HCT116 (cell line): Measurements from ENCODE around the gene DAAM1. TPM values are rescaled to one million over a fixed set of nuclear protein-coding genes. Genes with fewer than 3 reads are reported as not detected.

ENCODE experiments used
- ATAC-seq: fragments of 200-7000 bp; cut with Tn5 transposase; 2 replicates; pipeline ENCODE4 v1.9.1; 2020; ENCODE audit warnings: mild to moderate bottlenecking, moderate library complexity
- BruUV-seq: library from RNA; stranded (reverse); fragments of 400-500 nt; replicated peaks from 2 replicates; lab custom pipeline; 2021; lab: Mats Ljungman, UMichigan
- CTCF ChIA-PET: fragments of 300-600 bp; sonication (Branson Sonifier 250); formaldehyde crosslinking; loops from one replicate; lab custom pipeline; 2021; ENCODE audit warnings: antibody characterized with exemption; lab: Charles Lee
- POLR2A ChIA-PET: fragments of 300-600, 350-600 bp; sonication (Branson Sonifier 250); formaldehyde crosslinking; loops from one replicate; lab custom pipeline; 2021; ENCODE audit warnings: antibody characterized with exemption; lab: Charles Lee
- RAD21 ChIA-PET, 2 experiments: fragments of 300-600 bp; sonication (Branson Sonifier 250); formaldehyde crosslinking; loops; one replicate each; lab custom pipeline; 2023; ENCODE audit warnings: low total read pairs in 2 of 2; ENCODE audit not compliant: uncharacterized antibody in 2 of 2, unreplicated experiment in 2 of 2, low non-redundant PET in 1 of 2; lab: Charles Lee
- DNase-seq: peaks from one replicate; pipeline ENCODE4 v3.0.0-alpha.2; 2010; ENCODE audit warnings: low read depth, low spot score
- H2AFZ ChIP-seq: fragments of 200-600 bp; shearing (Covaris generic), sonication (generic); 2 replicates; pipeline ENCODE4 v1.6.1; 2017; ENCODE audit warnings: low read depth, mixed run types, mixed read lengths, antibody characterized with exemption, low read length; ENCODE audit not compliant: poor library complexity, severe bottlenecking
- H3K27ac ChIP-seq: 2 replicates; pipeline ENCODE4 v1.5.1; 2012; ENCODE audit warnings: low read depth, low read length
- H3K27me3 ChIP-seq: fragments of 200-600 bp; sonication (generic); 2 replicates; pipeline ENCODE4 v1.6.1; 2016; ENCODE audit warnings: mixed run types, low read length, mixed read lengths; ENCODE audit not compliant: insufficient read depth
- H3K36me3 ChIP-seq, 2 experiments: fragments of 200-500 bp in 1 of 2; fragments of 200-600 bp in 1 of 2; sonication (Bioruptor generic) in 1 of 2; sonication (generic) in 1 of 2; 2 replicates each; pipeline versions ENCODE4 v1.5.1 to v1.6.1; 2014 to 2016; ENCODE audit warnings: low read length in 2 of 2, inconsistent platforms in 1 of 2, mixed read lengths in 1 of 2, mixed run types in 1 of 2; ENCODE audit not compliant: insufficient read depth in 2 of 2, control insufficient read depth in 1 of 2
- H3K4me1 ChIP-seq, 2 experiments: fragments of 200-600 bp in 1 of 2; sonication (generic) in 1 of 2; 2 replicates each; pipeline versions ENCODE4 v1.5.1 to v1.6.1; 2012 to 2017; ENCODE audit warnings: low read length in 2 of 2, inconsistent platforms in 1 of 2, mild to moderate bottlenecking in 1 of 2, mixed read lengths in 1 of 2, mixed run types in 1 of 2, moderate library complexity in 1 of 2; ENCODE audit not compliant: insufficient read depth in 2 of 2, control insufficient read depth in 1 of 2
- H3K4me2 ChIP-seq: fragments of 200-600 bp; sonication (generic); 2 replicates; pipeline ENCODE4 v1.6.1; 2017; ENCODE audit warnings: mixed run types, low read length, mixed read lengths
- H3K4me3 ChIP-seq, 2 experiments: fragments of 200-600 bp in 1 of 2; sonication (generic) in 1 of 2; replicated peaks in 1 of 2; 2 replicates each; pipeline ENCODE4 v1.5.1; 2011 to 2016; ENCODE audit warnings: low read length in 2 of 2, control low read depth in 1 of 2, low read depth in 1 of 2, mild to moderate bottlenecking in 1 of 2, mixed read lengths in 1 of 2, mixed run types in 1 of 2
- H3K79me2 ChIP-seq: fragments of 200-600 bp; sonication (generic); 2 replicates; pipeline ENCODE4 v1.6.1; 2017; ENCODE audit warnings: mild to moderate bottlenecking, mixed run types, low read length, moderate library complexity, mixed read lengths; ENCODE audit not compliant: insufficient read depth
- H3K9ac ChIP-seq: fragments of 200-600 bp; sonication (generic); 2 replicates; pipeline ENCODE4 v1.6.1; 2016; ENCODE audit warnings: low read length, mixed read lengths
- H3K9me2 ChIP-seq: fragments of 200-600 bp; sonication (generic), shearing (Covaris generic); 2 replicates; pipeline ENCODE4 v1.6.1; 2017; ENCODE audit warnings: mixed run types, mild to moderate bottlenecking, moderate library complexity; ENCODE audit not compliant: insufficient read depth
- H3K9me3 ChIP-seq, 2 experiments: fragments of 200-500 bp in 1 of 2; fragments of 200-600 bp in 1 of 2; sonication (Bioruptor generic) in 1 of 2; sonication (generic) in 1 of 2; 2 replicates each; pipeline ENCODE4 v1.6.1; 2014 to 2017; ENCODE audit warnings: low read length in 2 of 2, mixed read lengths in 2 of 2, inconsistent platforms in 1 of 2, low read depth in 1 of 2, mild to moderate bottlenecking in 1 of 2, mixed run types in 1 of 2, moderate library complexity in 1 of 2; ENCODE audit not compliant: control insufficient read depth in 1 of 2, insufficient read depth in 1 of 2
- H4K20me1 ChIP-seq: fragments of 200-600 bp; sonication (generic), shearing (Covaris generic); 2 replicates; pipeline ENCODE4 v1.6.1; 2017; ENCODE audit warnings: mixed run types, mild to moderate bottlenecking, moderate library complexity; ENCODE audit not compliant: insufficient read depth
- CBX3 ChIP-seq: IDR thresholded peaks from 2 replicates; pipeline ENCODE4 v1.6.1; 2012; ENCODE audit warnings: low read depth
- CTCF ChIP-seq, 3 experiments: fragments of 200-600 bp in 1 of 3; sonication (generic) in 1 of 3; IDR thresholded peaks in 2 of 3; conservative IDR thresholded peaks in 1 of 3; 2 replicates each; pipeline ENCODE4 v1.5.1; 2012 to 2017; ENCODE audit warnings: low read depth in 2 of 3, low read length in 2 of 3, antibody characterized with exemption in 1 of 3, borderline replicate concordance in 1 of 3, control low read depth in 1 of 3, mild to moderate bottlenecking in 1 of 3, mixed read lengths in 1 of 3, mixed run types in 1 of 3, moderate library complexity in 1 of 3; ENCODE audit not compliant: insufficient read depth in 1 of 3
- EZH2phosphoT487 ChIP-seq: fragments of 200-600 bp; IDR thresholded peaks from 2 replicates; pipeline ENCODE4 v1.6.1; 2018; ENCODE audit warnings: antibody characterized with exemption, borderline replicate concordance
- FOSL1 ChIP-seq: IDR thresholded peaks from 2 replicates; pipeline ENCODE4 v1.6.1; 2012; ENCODE audit warnings: low read depth
- JUND ChIP-seq: IDR thresholded peaks from 2 replicates; pipeline ENCODE4 v1.6.1; 2012
- POLR2A ChIP-seq: IDR thresholded peaks from 2 replicates; pipeline ENCODE4 v1.7.0; 2011; ENCODE audit warnings: borderline replicate concordance; ENCODE audit not compliant: insufficient read depth, insufficient read length; ENCODE audit errors: extremely low read depth
- RAD21 ChIP-seq: IDR thresholded peaks from 2 replicates; pipeline ENCODE4 v1.6.1; 2012; ENCODE audit warnings: low read depth, mild to moderate bottlenecking
- SIN3A ChIP-seq: IDR thresholded peaks from 2 replicates; pipeline ENCODE4 v1.6.1; 2012; ENCODE audit warnings: low read depth
- SRF ChIP-seq: IDR thresholded peaks from 2 replicates; pipeline ENCODE4 v1.6.1; 2012; ENCODE audit warnings: low read depth
- TCF7L2 ChIP-seq: IDR thresholded peaks from 2 replicates; pipeline ENCODE4 v1.7.0; 2011; ENCODE audit warnings: borderline replicate concordance, inconsistent platforms; ENCODE audit not compliant: insufficient read depth, insufficient read length; ENCODE audit errors: extremely low read depth
- YY1 ChIP-seq: IDR thresholded peaks from 2 replicates; pipeline ENCODE4 v1.6.1; 2011; ENCODE audit warnings: low read length, low read depth, moderate library complexity, mild to moderate bottlenecking; ENCODE audit not compliant: insufficient replicate concordance; ENCODE audit errors: extremely low read depth
- ZBTB33 ChIP-seq: IDR thresholded peaks from 2 replicates; pipeline ENCODE4 v1.6.1; 2011; ENCODE audit warnings: mild to moderate bottlenecking, low read length, moderate library complexity; ENCODE audit not compliant: insufficient replicate concordance; ENCODE audit errors: extremely low read depth
- ZFX ChIP-seq: fragments of 450-650 bp; IDR thresholded peaks from 2 replicates; pipeline ENCODE4 v1.6.1; 2017
- ZNF274 ChIP-seq: fragments of 200-500 bp; sonication (Bioruptor generic); IDR thresholded peaks from 2 replicates; pipeline ENCODE4 v1.6.1; 2014; ENCODE audit warnings: mild to moderate bottlenecking, low read depth, low read length, inconsistent platforms
- intact Hi-C: fragments of 100-400 bp; cut with micrococcal nuclease; formaldehyde crosslinking; loops from 2 replicates; pipeline ENCODE4 v1.10.0; 2022
- total RNA-seq: library from RNA; stranded (reverse); gene quantifications from one replicate; pipeline ENCODE4 v1.2.1, GENCODE V29; 2021; ENCODE audit not compliant: unreplicated experiment
- TF ChIP-seq, protein P1 (sequence below): IDR thresholded peaks from 2 replicates; pipeline ENCODE4 v1.6.1; 2012

Gene DAAM1
- total RNA-seq, 1 experiment from 2014 or later, result 10.7 TPM

DNA sequence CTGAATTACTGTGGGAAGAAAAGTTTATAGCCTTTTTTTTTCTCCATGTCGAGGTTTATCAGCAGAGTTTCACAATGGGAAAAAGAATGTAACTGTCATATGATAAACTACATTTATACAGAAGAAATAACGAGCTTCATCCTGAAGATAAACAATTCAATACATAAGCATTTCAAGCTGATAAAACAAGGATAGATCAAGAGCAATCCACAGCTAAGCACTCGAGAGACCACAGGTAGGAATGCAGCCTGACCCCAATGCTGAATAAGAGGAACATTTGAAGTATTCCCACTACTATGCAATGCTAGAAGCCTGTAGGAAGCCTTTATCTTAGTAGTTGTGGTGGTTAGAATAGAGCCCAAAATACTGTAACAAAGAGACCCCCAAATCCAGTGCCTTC lies 32.6 kb upstream of the DAAM1 start:
- no peak for TF ChIP-seq ZNF274
- no peak for TF ChIP-seq SRF
- no peak for TF ChIP-seq ZBTB33
- TF ChIP-seq POLR2A, result no peak
- TF ChIP-seq, protein P1, sequence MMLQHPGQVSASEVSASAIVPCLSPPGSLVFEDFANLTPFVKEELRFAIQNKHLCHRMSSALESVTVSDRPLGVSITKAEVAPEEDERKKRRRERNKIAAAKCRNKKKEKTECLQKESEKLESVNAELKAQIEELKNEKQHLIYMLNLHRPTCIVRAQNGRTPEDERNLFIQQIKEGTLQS, result no peak
- TF ChIP-seq SIN3A, result no peak
- TF ChIP-seq EZH2phosphoT487, result no peak
- no peak for TF ChIP-seq ZFX
- TF ChIP-seq CTCF (IDR thresholded peaks at IDR 0.05 in 2 of 3, conservative IDR thresholded peaks at IDR 0.05 in 1 of 3; ENCODE audit: borderline replicate concordance in 1 of 3, insufficient read depth in 1 of 3, low read depth in 2 of 3, low read length in 2 of 3), result no peak
- TF ChIP-seq JUND, result no peak
- TF ChIP-seq FOSL1, result no peak
- TF ChIP-seq CBX3, result no peak
- no peak for TF ChIP-seq RAD21
- TF ChIP-seq YY1, result no peak
- no peak for TF ChIP-seq TCF7L2
- Histone ChIP-seq H3K36me3 (no peaks in the 10 kb centered on the region), H3K4me2 (no peak overlapping the region), H2AFZ (no peak overlapping the region), H3K9me3 (no peaks in the 10 kb centered on the region), H3K79me2 (no peaks in the 10 kb centered on the region), H4K20me1 (no peaks in the 10 kb centered on the region), H3K4me1 (no peaks in the 10 kb centered on the region), H3K4me3 (no peak overlapping the region), H3K9me2 (no peaks in the 10 kb centered on the region), H3K27me3 (no peaks in the 10 kb centered on the region), H3K27ac (no peak overlapping the region), H3K9ac (no peak overlapping the region)
- ChIA-PET POLR2A (no interaction called here), RAD21 (no interaction called here), CTCF (interaction anchor here (0.7 kb wide), 1 partner anchor 32 kb away, joined by 3 read pairs; no protein-coding TSS in a partner anchor)
- no TSS peak for BruUV-seq
- ATAC-seq (no peak), DNase-seq (no peak)
- intact Hi-C loops, result no loop called here
